GM12801 (cell line): Measurements from ENCODE around the gene NUDT11.

Experiments used
- CTCF ChIP-seq: IDR thresholded peaks from one replicate; pipeline ENCODE4 v1.5.1; 2011; ENCODE audit warnings: control low read depth; ENCODE audit not compliant: insufficient read length; ENCODE audit errors: extremely low read depth

The NUDT11 gene

DNA sequence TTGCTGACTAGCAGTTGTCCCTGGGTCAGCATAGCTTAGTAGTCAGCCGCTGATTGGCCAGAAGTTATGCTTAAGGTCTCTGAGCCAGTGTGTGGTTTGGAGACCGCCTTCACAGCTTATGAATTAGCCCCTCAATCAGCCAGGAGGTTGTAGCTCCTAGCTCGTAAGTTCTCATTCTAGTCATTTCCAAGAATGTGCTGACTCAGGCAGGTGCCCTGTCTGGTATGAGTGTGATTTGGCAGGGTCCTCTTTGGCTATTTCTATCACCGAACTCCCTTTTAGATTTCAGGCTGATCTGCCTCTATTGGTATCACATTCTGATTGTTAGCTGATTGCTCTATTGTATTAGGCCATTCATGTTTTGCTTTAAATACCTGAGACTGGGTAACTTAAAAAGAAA is 33.1 kb downstream of the NUDT11 start:
- TF ChIP-seq CTCF: no peak

GRCh38 chrX:51461053-51462044 is 35.0 kb downstream of the NUDT11 start:
- TF ChIP-seq CTCF: no peak

DNA sequence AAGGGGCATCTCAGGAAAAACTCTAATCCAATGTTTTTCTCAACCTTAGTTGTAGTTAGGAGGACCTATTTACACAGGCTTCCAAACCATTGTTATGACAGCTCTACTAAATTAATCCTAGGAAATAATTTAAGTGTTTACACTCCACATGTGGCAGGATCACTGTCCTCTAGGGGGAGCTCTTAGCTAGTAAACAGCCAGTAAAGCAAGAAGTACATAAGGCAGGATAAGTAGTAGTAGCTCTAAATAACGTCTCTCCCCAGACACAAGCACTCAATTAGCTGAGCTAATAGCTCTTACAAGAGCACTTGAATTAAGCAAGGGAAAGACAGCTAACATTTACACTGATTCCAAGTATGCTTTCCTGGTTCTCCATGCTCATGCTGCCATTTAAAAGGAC is 37.3 kb downstream of the NUDT11 start:
- TF ChIP-seq CTCF: no peak

- TF ChIP-seq CTCF: no peak
These were observed 39.6 kb downstream of the NUDT11 start for GRCh38 chrX:51456814-51457213.

GRCh38 chrX:51456246-51456645 is 40.1 kb downstream of the NUDT11 start:
- no peak for TF ChIP-seq CTCF

DNA sequence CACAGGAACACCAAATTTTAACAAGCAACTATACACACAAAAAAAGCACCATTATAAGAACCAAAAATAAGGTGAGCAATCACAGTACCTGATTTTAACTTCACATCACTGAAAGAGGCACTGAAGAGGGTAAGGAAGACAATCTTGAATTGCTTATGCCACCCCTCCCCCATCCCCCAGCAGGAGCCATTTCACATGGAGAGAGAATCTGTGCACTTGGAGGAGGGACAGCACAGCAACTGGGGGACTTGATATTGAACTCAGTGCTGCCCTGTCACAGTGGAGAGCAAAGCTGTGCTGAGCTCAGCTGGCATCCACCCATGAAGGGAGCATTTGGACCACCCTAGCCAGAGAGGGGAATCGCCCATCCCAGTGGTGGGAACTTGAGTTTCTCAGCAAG is 56.0 kb downstream of the NUDT11 start:
- TF ChIP-seq CTCF: no peak
